SH-SY5Y (cell line): ENCODE results near the gene NET1.

Experiments used
- GATA2 ChIP-seq: IDR thresholded peaks from 2 replicates; pipeline ENCODE4 v1.6.1; 2011; ENCODE audit warnings: mild to moderate bottlenecking, low read depth, low read length
- GATA3 ChIP-seq: IDR thresholded peaks from 2 replicates; pipeline ENCODE4 v1.6.1; 2011; ENCODE audit warnings: low read depth, mild to moderate bottlenecking, low read length, moderate library complexity

Gene NET1

GRCh38 chr10:5445006-5445405 lies 32.6 kb downstream of the NET1 start:
- TF ChIP-seq GATA2 (no peak), GATA3 (no peak)

GRCh38 chr10:5446390-5446926 lies 34.1 kb downstream of the NET1 start:
- TF ChIP-seq GATA3 (no peak), GATA2 (no peak)

GRCh38 chr10:5447056-5447455 lies 34.7 kb downstream of the NET1 start:
- TF ChIP-seq GATA3: no peak
- TF ChIP-seq GATA2: no peak

- TF ChIP-seq GATA3 (no peak), GATA2 (no peak)
Observed at GRCh38 chr10:5447611-5448071, 35.3 kb downstream of the NET1 start.

- no peak for TF ChIP-seq GATA2
- TF ChIP-seq GATA3: no peak
Observed at GRCh38 chr10:5448333-5449001, 36.1 kb downstream of the NET1 start.

- TF ChIP-seq GATA3 (no peak), GATA2 (no peak)
Observed at GRCh38 chr10:5449227-5449626, 36.9 kb downstream of the NET1 start.

GRCh38 chr10:5449823-5450222 lies 37.5 kb downstream of the NET1 start:
- TF ChIP-seq GATA2 (no peak), GATA3 (no peak)

GRCh38 chr10:5450605-5451384 lies 38.4 kb downstream of the NET1 start:
- TF ChIP-seq GATA3 (no peak), GATA2 (no peak)

- TF ChIP-seq GATA2: no peak
- TF ChIP-seq GATA3: no peak
Observed at GRCh38 chr10:5453749-5454489, 41.6 kb downstream of the NET1 start.

GRCh38 chr10:5456563-5456962 lies 44.2 kb downstream of the NET1 start:
- TF ChIP-seq GATA2 (no peak), GATA3 (no peak)

GRCh38 chr10:5457741-5458140 lies 45.4 kb downstream of the NET1 start:
- TF ChIP-seq GATA2 (no peak), GATA3 (no peak)

GRCh38 chr10:5458425-5458824 lies 46.1 kb downstream of the NET1 start:
- TF ChIP-seq GATA2 (no peak), GATA3 (no peak)

GRCh38 chr10:5458949-5459747 lies 46.8 kb downstream of the NET1 start:
- TF ChIP-seq GATA2: no peak
- TF ChIP-seq GATA3: no peak

- TF ChIP-seq GATA3 (no peak), GATA2 (no peak)
Observed at GRCh38 chr10:5460468-5461202, 48.3 kb downstream of the NET1 start.
